GM23248 (cell line): ENCODE results near the gene CTNNA2.

Source experiments
- EZH2 ChIP-seq: fragments of 200-600 bp; sonication (generic); IDR thresholded peaks from 2 replicates; pipeline ENCODE4 v1.6.1; 2018; ENCODE audit warnings: antibody characterized with exemption, mild to moderate bottlenecking; ENCODE audit not compliant: insufficient read depth, poor library complexity, severe bottlenecking
- EZH2phosphoT487 ChIP-seq: fragments of 200-600 bp; sonication (generic); IDR thresholded peaks from 2 replicates; pipeline ENCODE4 v1.6.1; 2018; ENCODE audit warnings: antibody characterized with exemption, moderate library complexity, mild to moderate bottlenecking, low read depth; ENCODE audit not compliant: insufficient read depth

GRCh38 chr2:80111185-80111584, 598.3 kb downstream of the CTNNA2 start:
- TF ChIP-seq EZH2 = no peak
- TF ChIP-seq EZH2phosphoT487 = no peak
